ENCODE data around the gene FLCN.

Gene FLCN

GRCh38 chr17:17183744-17184143 lies 53.2 kb downstream of the FLCN start:
- no peak overlapping the region for H3K4me3 ChIP-seq (ENCODE audit: low read length)
- no peak for DNase-seq (ENCODE audit: low read depth)
- no peak for TF ChIP-seq CTCF (conservative IDR thresholded peaks at IDR 0.05; ENCODE audit: low read length)

GRCh38 chr17:17182598-17183136 lies 54.3 kb downstream of the FLCN start:
- TF ChIP-seq CTCF (conservative IDR thresholded peaks at IDR 0.05; ENCODE audit: low read length): no peak
- DNase-seq (ENCODE audit: low read depth): no peak

GRCh38 chr17:17181666-17182597 lies 55.0 kb downstream of the FLCN start:
- DNase-seq (ENCODE audit: low read depth): no peak
- H3K4me3 ChIP-seq (ENCODE audit: low read length): no peak overlapping the region
- no peak for TF ChIP-seq CTCF (conservative IDR thresholded peaks at IDR 0.05; ENCODE audit: low read length)

More at GRCh38 chr17:17182598-17183136, 54.3 kb downstream of the FLCN start:
- no peak overlapping the region for H3K4me3 ChIP-seq (ENCODE audit: low read length)

- DNase-seq (ENCODE audit: low read depth): no peak
- no peak for TF ChIP-seq CTCF (conservative IDR thresholded peaks at IDR 0.05; ENCODE audit: low read length)
These were observed 56.0 kb downstream of the FLCN start for GRCh38 chr17:17180741-17181525.

GRCh38 chr17:17180141-17180603 lies 56.8 kb downstream of the FLCN start:
- TF ChIP-seq CTCF (conservative IDR thresholded peaks at IDR 0.05; ENCODE audit: low read length): no peak
- DNase-seq (ENCODE audit: low read depth): no peak
- H3K4me3 ChIP-seq (ENCODE audit: low read length): no peak overlapping the region

More at GRCh38 chr17:17180741-17181525, 56.0 kb downstream of the FLCN start:
- no peak overlapping the region for H3K4me3 ChIP-seq (ENCODE audit: low read length)

GRCh38 chr17:17179371-17179827 lies 57.6 kb downstream of the FLCN start:
- no peak overlapping the region for H3K4me3 ChIP-seq (ENCODE audit: low read length)
- no peak for TF ChIP-seq CTCF (conservative IDR thresholded peaks at IDR 0.05; ENCODE audit: low read length)
- no peak for DNase-seq (ENCODE audit: low read depth)
